NCI-H446 treated with DMSO at 0.1 percent for 48 hours (cell line): Measurements from ENCODE around the gene PGA4.

ENCODE experiments used
- DNase-seq: peaks from one replicate; lab custom pipeline; 2025; lab: John Stamatoyannopoulos, UW

PGA4 gene

DNA sequence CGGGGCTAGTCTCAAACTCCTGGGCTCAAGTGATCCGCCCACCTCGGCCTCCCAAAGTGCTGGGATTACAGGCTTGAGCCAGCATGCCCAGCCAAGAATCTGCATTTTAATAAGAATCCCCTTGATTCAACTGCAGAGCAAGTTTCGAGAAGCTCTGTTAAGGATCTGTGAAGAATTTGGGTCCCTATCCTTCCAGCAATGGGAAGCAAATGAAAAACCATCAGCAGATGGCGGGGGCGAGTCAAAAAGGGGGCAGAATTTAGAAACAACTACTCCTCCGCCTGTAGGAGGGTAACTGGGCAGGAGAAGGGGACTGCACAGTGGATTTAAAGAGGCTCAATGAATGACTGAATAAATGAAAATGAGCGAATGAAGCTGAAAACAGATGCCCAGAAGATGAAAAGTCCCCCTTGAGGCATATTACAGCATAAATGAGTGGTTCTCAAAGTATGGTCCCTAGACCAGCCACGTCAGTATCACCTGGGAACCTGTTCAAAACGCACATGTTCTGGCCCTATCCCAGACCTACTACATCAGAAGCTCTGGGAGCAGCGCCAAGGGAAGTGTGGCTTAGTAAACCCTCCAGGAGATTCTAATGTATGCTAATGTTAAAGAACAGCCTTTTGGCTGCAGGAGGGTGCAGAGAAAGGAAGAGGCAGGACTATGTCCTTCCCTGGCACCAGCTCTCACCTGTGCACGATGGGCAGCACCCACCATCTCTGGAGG, 58.0 kb downstream of the PGA4 start:
- DNase-seq = no peak

DNA sequence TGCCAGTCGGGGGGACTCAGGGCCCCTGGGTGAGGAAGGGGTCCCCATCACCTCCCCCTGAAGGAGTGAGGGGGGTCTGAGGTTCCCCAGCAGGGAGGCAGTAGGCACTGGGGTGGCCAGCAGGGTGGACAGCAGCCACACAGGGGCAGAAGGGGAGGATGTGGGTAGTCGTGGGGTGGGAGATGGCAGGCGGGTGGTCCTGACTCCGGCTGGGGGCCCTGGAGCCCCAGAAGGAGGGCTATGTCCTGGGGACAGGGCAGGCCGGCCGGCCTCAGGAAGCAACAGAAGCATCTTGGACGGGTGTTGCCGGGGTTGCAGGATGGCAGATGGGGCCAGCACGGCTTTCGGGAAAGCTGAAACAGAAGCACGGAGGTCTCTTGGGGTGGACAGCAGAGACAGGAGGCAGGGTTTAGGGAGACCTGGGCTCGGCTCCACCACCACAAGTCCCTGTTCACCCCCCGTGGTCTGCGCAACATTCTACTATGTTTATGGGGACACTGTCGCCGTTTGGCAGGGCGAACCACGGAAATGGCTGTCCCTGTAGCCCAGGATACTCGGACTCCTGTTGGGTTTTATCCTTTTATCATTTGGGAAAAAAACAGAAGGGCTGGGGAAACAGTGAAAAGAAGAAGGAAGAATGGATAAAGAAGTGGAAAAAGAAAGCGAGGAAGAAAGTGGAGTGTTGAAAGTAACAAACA, 58.9 kb downstream of the PGA4 start:
- DNase-seq = no peak
